C4-2B (cell line): ENCODE data around the gene TYW1.

Experiments used
- H3K27ac ChIP-seq: fragments of 450-650 bp; 2 replicates; pipeline ENCODE4 v1.5.1; 2017
- ZFX ChIP-seq: fragments of 450-650 bp; IDR thresholded peaks from 2 replicates; pipeline ENCODE4 v1.6.1; 2017
- TF ChIP-seq, protein P1 (sequence below): fragments of 450-650 bp; conservative IDR thresholded peaks from 2 replicates; pipeline ENCODE4 v1.5.1; 2017; ENCODE audit warnings: mild to moderate bottlenecking

The TYW1 gene, protein sequence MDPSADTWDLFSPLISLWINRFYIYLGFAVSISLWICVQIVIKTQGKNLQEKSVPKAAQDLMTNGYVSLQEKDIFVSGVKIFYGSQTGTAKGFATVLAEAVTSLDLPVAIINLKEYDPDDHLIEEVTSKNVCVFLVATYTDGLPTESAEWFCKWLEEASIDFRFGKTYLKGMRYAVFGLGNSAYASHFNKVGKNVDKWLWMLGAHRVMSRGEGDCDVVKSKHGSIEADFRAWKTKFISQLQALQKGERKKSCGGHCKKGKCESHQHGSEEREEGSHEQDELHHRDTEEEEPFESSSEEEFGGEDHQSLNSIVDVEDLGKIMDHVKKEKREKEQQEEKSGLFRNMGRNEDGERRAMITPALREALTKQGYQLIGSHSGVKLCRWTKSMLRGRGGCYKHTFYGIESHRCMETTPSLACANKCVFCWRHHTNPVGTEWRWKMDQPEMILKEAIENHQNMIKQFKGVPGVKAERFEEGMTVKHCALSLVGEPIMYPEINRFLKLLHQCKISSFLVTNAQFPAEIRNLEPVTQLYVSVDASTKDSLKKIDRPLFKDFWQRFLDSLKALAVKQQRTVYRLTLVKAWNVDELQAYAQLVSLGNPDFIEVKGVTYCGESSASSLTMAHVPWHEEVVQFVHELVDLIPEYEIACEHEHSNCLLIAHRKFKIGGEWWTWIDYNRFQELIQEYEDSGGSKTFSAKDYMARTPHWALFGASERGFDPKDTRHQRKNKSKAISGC

DNA sequence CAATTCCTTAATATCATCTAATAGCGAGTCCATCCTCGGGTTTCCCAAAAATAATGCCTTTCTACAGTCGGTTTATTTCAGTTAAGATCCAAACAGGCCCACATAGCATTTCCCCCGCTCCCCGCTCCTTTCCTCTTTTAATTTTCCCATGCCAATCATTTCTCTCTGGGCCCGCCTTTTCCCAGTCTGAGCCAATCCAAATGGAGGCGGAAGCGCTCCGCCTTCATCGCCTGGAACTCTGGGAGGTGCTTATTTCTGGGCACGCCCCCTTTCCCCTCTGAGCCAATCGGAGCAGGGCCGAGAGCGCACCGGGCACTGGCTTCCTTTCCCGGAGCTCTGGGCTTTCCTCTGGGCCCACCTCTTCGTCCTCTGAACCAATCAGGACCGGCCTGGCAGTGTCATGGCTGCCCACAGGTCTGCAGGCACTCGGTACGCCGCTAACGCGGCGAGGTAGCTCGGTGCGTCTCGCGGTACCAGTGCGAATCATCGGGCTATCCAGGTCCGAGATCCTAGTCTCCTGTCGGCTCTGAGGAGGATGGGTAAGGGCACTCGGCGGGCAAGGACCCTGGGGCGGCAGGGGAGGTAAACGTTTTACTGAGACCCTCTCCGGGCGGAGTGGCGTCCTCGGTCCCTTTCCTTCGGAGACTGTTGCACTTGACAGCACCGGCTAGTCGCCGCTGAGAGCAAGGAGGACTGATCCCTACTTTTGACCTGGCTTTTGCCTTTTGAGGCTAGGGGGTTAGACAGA lies at the start of gene TYW1:
Gene TYW1 (plus strand): TSS at position 390 of the 748 bp plus-strand sequence. CDS start 146 bp downstream, at position 536.
- peak within 1 kb of the TSS; percentile 65 for H3K27ac ChIP-seq

DNA sequence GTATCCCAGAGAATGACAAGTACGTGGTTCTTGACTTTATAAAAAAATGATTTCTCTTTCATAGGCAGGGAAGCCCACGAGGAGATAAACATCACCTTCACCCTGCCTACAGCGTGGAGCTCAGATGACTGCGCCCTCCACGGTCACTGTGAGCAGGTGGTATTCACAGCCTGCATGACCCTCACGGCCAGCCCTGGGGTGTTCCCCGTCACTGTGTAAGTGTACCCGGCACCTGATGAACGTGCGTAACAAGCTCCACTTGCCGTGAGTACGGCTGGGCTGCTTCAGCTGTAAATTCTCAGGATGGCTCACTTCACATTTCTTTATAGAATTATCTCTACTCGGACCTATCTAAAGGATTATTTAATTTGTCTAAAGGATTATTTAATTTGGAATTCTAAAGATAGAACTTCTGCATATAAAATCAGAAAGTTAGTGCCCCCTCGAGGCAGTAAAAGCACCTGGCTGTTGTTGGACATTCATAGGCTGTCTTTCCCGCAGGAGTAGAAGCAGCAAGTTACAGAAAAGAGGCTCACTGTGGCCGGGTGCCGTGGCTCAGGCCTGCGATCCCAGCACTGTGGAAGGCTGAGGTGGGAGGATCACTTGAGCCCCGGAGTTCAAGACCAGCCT lies 48.0 kb upstream of the TYW1 start:
- H3K27ac ChIP-seq, result no peak overlapping the region
- TF ChIP-seq ZFX, result no peak
- TF ChIP-seq, protein P1, sequence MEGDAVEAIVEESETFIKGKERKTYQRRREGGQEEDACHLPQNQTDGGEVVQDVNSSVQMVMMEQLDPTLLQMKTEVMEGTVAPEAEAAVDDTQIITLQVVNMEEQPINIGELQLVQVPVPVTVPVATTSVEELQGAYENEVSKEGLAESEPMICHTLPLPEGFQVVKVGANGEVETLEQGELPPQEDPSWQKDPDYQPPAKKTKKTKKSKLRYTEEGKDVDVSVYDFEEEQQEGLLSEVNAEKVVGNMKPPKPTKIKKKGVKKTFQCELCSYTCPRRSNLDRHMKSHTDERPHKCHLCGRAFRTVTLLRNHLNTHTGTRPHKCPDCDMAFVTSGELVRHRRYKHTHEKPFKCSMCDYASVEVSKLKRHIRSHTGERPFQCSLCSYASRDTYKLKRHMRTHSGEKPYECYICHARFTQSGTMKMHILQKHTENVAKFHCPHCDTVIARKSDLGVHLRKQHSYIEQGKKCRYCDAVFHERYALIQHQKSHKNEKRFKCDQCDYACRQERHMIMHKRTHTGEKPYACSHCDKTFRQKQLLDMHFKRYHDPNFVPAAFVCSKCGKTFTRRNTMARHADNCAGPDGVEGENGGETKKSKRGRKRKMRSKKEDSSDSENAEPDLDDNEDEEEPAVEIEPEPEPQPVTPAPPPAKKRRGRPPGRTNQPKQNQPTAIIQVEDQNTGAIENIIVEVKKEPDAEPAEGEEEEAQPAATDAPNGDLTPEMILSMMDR, result no peak

DNA sequence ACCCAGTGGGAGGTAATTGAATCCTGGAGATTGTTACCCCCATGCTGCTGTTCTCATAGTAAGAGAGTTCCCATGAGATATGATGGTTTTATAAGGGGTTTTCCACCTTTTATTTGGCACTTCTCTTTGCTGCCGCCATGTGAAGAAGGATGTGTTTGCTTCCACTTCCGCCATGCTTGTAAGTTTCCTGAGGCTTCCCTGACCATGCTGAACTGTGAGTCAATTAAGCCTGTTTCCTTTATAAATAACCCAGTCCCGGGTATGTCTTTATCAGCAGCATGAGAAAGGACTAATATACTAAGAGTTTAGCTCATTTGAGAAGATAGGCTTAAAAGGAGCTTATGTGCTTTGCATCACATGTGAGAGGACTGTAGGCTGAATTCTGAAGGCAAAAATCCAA lies 46.3 kb upstream of the TYW1 start:
- no peak for TF ChIP-seq ZFX
- TF ChIP-seq, protein P1, result no peak
- no peak overlapping the region for H3K27ac ChIP-seq

DNA sequence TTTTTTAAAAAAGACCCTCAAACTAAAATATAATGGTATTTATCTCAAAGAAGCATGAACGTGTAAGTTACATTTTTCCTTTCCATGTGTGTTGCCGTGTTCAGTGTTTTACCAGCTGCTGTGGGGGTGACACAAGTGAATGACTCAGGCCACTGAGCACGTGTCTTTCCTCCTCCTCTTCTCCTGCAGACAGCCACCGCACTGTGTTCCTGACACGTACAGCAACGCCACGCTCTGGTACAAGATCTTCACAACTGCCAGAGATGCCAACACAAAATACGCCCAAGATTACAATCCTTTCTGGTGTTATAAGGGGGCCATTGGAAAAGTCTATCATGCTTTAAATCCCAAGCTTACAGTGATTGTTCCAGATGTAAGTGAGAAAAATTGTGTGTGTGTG lies 45.9 kb upstream of the TYW1 start:
- no peak overlapping the region for H3K27ac ChIP-seq
- no peak for TF ChIP-seq ZFX

DNA sequence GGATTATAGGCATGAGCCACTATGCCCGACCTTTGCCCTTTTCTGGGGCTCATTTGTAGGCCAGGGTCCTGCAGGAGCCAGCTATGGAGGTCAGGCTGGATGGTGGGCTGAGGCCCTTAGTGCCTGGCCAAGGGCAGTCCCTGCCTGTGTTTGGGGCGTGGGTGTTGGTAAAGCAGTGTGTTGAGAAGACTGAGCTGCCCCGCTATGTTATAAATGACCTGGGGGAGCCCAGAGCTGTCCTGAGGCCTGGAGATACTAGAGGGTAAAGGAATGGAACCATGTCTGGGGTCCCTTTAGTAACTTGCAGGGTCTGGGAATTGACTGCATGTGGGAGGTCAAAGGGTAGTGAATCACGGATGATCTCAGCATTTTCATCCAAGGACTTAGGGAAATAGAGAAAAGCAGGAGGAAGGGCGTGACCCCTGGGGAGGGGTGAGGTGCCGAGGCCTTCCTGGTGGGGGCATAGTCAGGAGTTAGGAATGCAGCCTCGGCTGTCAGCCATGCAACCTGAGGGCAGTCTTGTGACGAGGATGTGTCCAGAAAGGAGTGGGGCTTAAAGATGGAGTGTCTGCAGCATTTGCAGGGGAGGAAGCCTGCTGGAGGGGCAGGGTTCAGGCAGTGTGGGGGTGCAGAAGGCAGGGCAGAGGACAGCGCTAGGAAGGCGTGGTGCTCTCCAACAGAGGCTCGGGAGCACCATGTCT lies 44.1 kb upstream of the TYW1 start:
- TF ChIP-seq, protein P1, result no peak
- no peak for TF ChIP-seq ZFX
- no peak overlapping the region for H3K27ac ChIP-seq

DNA sequence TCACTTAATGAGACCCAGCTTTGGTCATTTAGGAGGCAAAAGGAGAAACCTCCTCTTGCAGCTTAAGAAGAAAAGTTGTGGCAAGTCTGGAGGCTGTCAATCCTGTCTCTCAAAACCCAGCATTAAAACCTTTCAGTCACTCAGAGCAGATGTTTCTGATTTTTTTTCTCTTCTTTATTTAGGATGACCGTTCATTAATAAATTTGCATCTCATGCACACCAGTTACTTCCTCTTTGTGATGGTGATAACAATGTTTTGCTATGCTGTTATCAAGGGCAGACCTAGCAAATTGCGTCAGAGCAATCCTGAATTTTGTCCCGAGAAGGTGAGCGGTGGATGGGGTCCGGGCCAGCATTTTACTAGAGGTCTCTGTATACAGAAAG lies 43.6 kb upstream of the TYW1 start:
- TF ChIP-seq, protein P1, result no peak
- TF ChIP-seq ZFX, result no peak
- no peak overlapping the region for H3K27ac ChIP-seq

DNA sequence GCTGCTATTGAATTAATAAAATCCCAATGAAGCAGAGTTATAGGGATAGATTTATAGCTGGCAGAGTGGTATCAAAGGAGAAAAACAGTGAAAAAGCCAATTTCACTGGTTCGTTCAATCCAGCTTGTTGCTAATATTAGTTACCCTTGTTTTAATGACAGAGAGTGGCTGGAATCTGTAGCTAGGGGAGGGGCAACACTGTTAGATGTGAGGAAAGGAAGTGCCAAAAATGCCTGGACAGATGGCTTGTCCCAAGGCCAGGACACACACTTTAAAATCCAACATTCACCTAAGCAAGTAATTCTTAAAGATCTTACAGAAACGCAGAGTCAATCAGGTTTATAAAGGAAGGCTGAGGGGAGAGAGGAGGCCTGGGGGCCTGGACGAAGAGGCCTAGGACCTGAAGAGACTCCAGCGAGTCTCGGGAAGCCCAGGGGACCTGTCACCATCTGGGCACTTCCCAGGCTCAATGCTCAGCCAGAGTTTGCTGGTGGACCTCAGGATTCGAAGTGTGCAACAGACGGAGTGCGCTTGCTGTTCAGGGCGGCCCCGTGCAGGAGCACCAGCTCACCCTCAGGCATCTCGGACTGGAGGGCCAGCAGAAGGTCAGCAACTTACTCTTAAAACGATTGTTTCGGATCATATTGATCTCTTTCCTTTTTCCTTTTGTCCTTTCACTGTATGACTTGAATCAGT lies 38.9 kb upstream of the TYW1 start:
- no peak overlapping the region for H3K27ac ChIP-seq
- TF ChIP-seq, protein P1, result no peak
- TF ChIP-seq ZFX, result no peak
